Measurements from ENCODE around the gene POGLUT3. TPM values are rescaled to one million over a fixed set of nuclear protein-coding genes. Genes with fewer than 3 reads are reported as not detected.
A peak's percentile ranks its signal among the peaks of the same experiment; 100 is the strongest.

Gene POGLUT3, protein sequence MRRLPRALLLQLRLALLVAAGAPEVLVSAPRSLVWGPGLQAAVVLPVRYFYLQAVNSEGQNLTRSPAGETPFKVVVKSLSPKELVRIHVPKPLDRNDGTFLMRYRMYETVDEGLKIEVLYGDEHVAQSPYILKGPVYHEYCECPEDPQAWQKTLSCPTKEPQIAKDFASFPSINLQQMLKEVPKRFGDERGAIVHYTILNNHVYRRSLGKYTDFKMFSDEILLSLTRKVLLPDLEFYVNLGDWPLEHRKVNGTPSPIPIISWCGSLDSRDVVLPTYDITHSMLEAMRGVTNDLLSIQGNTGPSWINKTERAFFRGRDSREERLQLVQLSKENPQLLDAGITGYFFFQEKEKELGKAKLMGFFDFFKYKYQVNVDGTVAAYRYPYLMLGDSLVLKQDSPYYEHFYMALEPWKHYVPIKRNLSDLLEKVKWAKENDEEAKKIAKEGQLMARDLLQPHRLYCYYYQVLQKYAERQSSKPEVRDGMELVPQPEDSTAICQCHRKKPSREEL
- polyA plus RNA-seq (2011; rRNA removed) (20.8 and 34.1 TPM in 2 replicates), polyA minus RNA-seq (2011; rRNA and poly(A)+ RNA removed) (10.3 and 12.3 TPM in 2 replicates)

DNA sequence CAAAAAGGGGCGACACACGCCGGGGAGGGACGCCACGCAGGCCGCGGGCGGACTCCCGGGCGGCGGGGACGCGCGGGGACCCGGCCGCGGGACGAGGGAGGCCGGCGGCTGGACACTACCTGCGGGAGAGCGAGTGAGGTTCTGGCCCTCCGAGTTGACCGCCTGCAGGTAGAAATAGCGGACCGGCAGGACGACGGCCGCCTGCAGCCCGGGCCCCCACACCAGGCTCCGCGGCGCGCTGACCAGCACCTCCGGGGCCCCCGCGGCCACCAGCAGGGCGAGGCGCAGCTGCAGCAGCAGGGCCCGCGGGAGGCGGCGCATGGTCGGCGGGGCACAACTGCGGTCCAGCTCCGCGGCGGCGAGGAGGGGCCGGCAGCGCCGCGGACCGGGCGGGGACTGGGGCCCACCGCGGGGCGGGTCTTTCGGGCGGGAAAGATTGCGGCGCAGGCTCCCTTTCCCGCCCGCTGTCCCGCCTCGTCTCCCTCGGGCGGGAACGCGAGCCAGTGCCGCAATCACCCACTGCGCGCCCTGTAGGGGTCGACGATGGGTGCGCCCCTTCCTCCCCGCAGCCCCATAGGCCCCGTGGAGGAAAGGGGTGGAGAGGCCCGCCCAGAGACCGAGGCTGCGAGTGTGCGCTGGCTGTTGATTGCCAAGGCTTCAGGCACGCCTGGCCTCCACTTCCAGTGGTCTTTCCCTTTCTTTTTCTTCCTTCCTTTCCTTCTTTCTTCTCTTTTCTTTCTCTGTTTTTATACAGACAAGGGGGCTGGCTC is at the start of gene POGLUT3:
POGLUT3 (minus strand) TSS at position 339 of the 770 bp plus-strand sequence; CDS start at position 321, 18 bp downstream.
- Histone ChIP-seq H3K36me3 (ENCODE audit: control insufficient read depth, insufficient read depth, low read length) (no peaks in the 10 kb centered on the region), H3K27me3 (ENCODE audit: control insufficient read depth, insufficient read depth, low read length) (no peaks in the 10 kb centered on the region), H3K4me3 (ENCODE audit: low read depth, low read length) (peak within 1 kb of the TSS; percentile 57)
- ChIA-PET POLR2A (no interaction called here), CTCF (no interaction called here)
- TF ChIP-seq, protein P1, sequence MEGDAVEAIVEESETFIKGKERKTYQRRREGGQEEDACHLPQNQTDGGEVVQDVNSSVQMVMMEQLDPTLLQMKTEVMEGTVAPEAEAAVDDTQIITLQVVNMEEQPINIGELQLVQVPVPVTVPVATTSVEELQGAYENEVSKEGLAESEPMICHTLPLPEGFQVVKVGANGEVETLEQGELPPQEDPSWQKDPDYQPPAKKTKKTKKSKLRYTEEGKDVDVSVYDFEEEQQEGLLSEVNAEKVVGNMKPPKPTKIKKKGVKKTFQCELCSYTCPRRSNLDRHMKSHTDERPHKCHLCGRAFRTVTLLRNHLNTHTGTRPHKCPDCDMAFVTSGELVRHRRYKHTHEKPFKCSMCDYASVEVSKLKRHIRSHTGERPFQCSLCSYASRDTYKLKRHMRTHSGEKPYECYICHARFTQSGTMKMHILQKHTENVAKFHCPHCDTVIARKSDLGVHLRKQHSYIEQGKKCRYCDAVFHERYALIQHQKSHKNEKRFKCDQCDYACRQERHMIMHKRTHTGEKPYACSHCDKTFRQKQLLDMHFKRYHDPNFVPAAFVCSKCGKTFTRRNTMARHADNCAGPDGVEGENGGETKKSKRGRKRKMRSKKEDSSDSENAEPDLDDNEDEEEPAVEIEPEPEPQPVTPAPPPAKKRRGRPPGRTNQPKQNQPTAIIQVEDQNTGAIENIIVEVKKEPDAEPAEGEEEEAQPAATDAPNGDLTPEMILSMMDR (IDR thresholded peaks at IDR 0.05; ENCODE audit: insufficient read depth, low read depth, low read length): no peak
- DNase-seq (ENCODE audit: low read depth): no peak

DNA sequence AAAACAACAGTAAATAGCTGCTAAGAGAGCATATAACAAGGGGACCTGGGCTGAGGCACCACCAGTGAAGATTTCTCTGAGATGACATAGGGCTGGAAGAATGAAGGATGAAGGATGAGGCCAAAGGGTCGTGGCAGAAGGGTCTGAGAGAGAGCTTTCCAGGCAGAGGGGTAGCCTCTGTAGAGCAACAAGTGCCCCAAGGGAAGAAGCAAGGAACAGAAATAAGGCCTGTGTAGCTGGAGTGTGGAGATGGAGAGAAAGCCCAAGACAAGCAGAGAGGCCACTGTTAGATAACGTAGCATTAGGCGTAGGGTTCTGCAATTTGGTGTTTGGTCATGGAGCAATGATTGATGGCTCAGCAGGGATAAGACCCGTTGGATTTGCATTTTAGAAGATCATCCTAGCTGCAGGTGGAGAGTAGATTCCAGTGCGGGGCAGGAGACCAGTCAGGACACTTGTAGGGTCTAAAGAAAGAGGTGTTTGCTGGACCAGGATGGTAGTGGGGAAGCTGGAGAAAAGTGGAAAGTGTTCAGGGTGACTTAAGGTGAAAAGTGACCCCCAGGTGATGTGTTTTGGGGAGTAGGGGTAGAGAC is 47.8 kb upstream of the POGLUT3 start:
- ChIA-PET CTCF (interaction anchor here (1.9 kb wide), 1 partner anchor 12 kb away, joined by 4 read pairs; no protein-coding TSS in a partner anchor), POLR2A (no interaction called here)
- Histone ChIP-seq H3K4me3 (ENCODE audit: low read depth, low read length) (no peak overlapping the region), H3K27me3 (ENCODE audit: control insufficient read depth, insufficient read depth, low read length) (no peaks in the 10 kb centered on the region), H3K36me3 (ENCODE audit: control insufficient read depth, insufficient read depth, low read length) (no peaks in the 10 kb centered on the region)
- TF ChIP-seq, protein P1 (IDR thresholded peaks at IDR 0.05; ENCODE audit: insufficient read depth, low read depth, low read length): no peak
- DNase-seq (ENCODE audit: low read depth): no peak

DNA sequence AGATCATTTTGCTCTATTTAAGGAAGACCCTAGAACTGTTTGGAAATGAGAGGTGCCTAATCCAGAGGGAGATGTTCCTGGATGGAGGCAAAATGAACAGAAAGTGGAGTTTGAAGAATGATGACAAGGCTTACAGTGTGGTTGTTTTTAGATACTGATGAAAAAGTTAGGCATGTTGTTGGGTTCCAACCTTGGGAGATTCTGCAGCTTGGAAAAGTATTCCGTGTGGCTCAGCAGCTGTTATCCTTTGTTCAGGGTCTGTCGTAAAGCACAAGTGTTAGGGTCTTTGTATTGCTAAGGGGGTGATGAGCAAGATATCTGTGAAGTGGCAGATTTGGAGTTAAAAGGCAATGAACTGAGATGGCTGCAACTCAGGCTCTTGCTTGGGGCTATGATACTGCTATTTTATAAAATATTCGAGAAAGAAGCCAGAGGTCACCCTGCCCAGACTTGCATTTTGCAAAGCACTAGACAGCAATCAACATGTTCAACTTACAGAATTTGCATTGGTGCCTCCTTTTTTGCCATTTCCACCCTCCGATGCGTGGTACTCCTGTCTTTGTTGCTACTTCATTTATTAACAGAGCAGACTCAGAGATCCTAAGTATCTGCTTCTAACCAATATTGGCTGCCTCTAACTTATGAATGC is 45.3 kb upstream of the POGLUT3 start:
- Histone ChIP-seq H3K36me3 (ENCODE audit: control insufficient read depth, insufficient read depth, low read length) (no peaks in the 10 kb centered on the region), H3K27me3 (ENCODE audit: control insufficient read depth, insufficient read depth, low read length) (no peaks in the 10 kb centered on the region), H3K4me3 (ENCODE audit: low read depth, low read length) (no peak overlapping the region)
- ChIA-PET POLR2A (no interaction called here), CTCF (no interaction called here)
- TF ChIP-seq, protein P1 (IDR thresholded peaks at IDR 0.05; ENCODE audit: insufficient read depth, low read depth, low read length): no peak
- DNase-seq (ENCODE audit: low read depth): no peak

DNA sequence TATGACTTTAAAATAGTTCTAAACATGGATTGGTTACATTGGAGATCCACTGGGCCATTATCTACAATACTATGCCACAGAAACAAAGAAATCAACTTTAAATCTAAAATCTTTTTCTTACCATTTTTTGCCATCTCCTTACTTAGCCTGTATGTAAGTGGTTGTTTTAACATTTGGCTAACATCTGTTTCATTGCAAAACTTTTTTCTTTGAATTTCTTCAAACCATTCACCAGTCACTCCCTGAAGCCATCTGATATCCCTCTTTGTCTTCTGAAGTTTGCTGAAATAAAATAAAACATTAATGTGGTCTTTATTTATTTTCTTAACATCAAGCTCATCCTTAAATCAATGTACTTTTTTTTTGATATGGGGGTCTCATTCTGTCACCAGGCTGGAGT is 43.3 kb upstream of the POGLUT3 start:
- no peak for DNase-seq (ENCODE audit: low read depth)
- Histone ChIP-seq H3K27me3 (ENCODE audit: control insufficient read depth, insufficient read depth, low read length) (no peaks in the 10 kb centered on the region), H3K4me3 (ENCODE audit: low read depth, low read length) (no peak overlapping the region), H3K36me3 (ENCODE audit: control insufficient read depth, insufficient read depth, low read length) (no peaks in the 10 kb centered on the region)
- TF ChIP-seq, protein P1 (IDR thresholded peaks at IDR 0.05; ENCODE audit: insufficient read depth, low read depth, low read length): no peak
- CTCF ChIA-PET: no interaction called here
- POLR2A ChIA-PET: no interaction called here

Data from BJ (cell line).